Epithelial cell of prostate (primary cell): ENCODE measurements around the gene CD6.

Experiments
- DNase-seq: peaks from one replicate; pipeline ENCODE4 v3.0.0-alpha.2; 2011; ENCODE audit warnings: low read depth, low spot score
- H3K27ac ChIP-seq: fragments of 450-650 bp; 2 replicates; pipeline ENCODE4 v1.5.1; 2017; ENCODE audit warnings: mild to moderate bottlenecking

Gene CD6

GRCh38 chr11:61066645-61067044 is 95.2 kb downstream of the CD6 start:
- DNase-seq, result no peak

GRCh38 chr11:61067782-61068446 is 96.4 kb downstream of the CD6 start:
- no peak overlapping the region for H3K27ac ChIP-seq
- DNase-seq, result no peak

More at GRCh38 chr11:61066645-61067044, 95.2 kb downstream of the CD6 start:
- no peak overlapping the region for H3K27ac ChIP-seq

- H3K27ac ChIP-seq, result no peak overlapping the region
Observed at GRCh38 chr11:61068581-61068980, 97.1 kb downstream of the CD6 start.

GRCh38 chr11:61069427-61069826 is 97.9 kb downstream of the CD6 start:
- H3K27ac ChIP-seq, result no peak overlapping the region
- no peak for DNase-seq

More at GRCh38 chr11:61068581-61068980, 97.1 kb downstream of the CD6 start:
- no peak for DNase-seq
